Measurements from ENCODE around the gene CCDC107. TPM values are rescaled to one million over a fixed set of nuclear protein-coding genes. Genes with fewer than 3 reads are reported as not detected.

Gene CCDC107
- total and polyA plus RNA-seq, 9 of the 15 experiments (the other 6 are each of a cell fraction or from before 2014, with no cell fraction given), result 0.35 to 11.3 (median 6.9) TPM; not detected in 1

DNA sequence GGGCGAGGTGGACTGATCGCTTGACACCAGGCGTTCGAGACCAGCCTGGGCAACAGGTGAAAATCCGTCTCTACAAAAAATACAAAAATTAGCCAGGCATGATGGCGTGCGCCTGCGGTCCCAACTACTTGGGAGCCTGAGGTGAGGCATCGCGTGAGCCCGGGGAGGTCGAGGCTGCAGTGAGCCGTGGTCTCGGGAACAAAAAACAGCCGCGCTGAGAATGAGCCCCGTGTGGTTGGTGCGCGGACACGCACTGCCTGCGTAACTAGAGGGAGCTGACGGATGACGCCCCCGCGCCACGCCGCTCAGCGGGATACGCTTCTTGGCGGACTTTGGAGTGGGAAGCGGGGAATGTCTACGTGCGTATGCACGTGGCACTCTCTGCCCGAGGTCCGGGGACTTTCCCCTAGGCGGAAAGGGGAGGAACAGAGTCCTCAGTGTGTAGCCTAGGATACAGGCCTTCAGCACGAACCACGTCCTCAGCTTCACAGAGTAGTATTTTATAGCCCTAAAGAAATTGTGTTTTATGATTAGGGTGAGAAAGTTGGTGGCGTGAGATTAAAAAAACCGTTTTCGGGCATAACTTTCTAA, 451 bp upstream of the CCDC107 start, which contains the start of gene RMRP (continued):
- TF ChIP-seq, protein P1, sequence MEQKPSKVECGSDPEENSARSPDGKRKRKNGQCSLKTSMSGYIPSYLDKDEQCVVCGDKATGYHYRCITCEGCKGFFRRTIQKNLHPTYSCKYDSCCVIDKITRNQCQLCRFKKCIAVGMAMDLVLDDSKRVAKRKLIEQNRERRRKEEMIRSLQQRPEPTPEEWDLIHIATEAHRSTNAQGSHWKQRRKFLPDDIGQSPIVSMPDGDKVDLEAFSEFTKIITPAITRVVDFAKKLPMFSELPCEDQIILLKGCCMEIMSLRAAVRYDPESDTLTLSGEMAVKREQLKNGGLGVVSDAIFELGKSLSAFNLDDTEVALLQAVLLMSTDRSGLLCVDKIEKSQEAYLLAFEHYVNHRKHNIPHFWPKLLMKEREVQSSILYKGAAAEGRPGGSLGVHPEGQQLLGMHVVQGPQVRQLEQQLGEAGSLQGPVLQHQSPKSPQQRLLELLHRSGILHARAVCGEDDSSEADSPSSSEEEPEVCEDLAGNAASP (IDR thresholded peaks at IDR 0.05), result no peak
- TF ChIP-seq MBD2 (IDR thresholded peaks at IDR 0.05; ENCODE audit: borderline replicate concordance, low read depth) (no peak), SOX6 (IDR thresholded peaks at IDR 0.05) (peak; percentile 69), ZNF507 (tag; conservative IDR thresholded peaks at IDR 0.05) (no peak), ESRRA (IDR thresholded peaks at IDR 0.05; ENCODE audit: borderline replicate concordance, low read depth) (peak; percentile 48), CBX1 (IDR thresholded peaks at IDR 0.05; ENCODE audit: low read depth) (peak; percentile 81; the same call in 1 of the 2 replicates), MECOM (CRISPR knock-in tag; IDR thresholded peaks at IDR 0.05) (no peak), EZH2 (IDR thresholded peaks at IDR 0.05; ENCODE audit: borderline replicate concordance, low read depth, low read length) (no peak), PHF20 (IDR thresholded peaks at IDR 0.05; ENCODE audit: partially characterized antibody) (peak; percentile 20), FOXK2 (conservative IDR thresholded peaks at IDR 0.05 in 1 of 2, IDR thresholded peaks at IDR 0.05 in 1 of 2; ENCODE audit: low read depth in 2 of 2) (peak; percentile 76 to 78), JUND (IDR thresholded peaks at IDR 0.05; ENCODE audit: borderline replicate concordance, low read depth, low read length) (peak; percentile 71), JUND (tag; IDR thresholded peaks at IDR 0.05; ENCODE audit: borderline replicate concordance, low read depth, low read length) (peak; percentile 58; the same call in 1 of the 3 replicates), HDAC6 (IDR thresholded peaks at IDR 0.05; ENCODE audit: low read depth, low read length) (peak; percentile 64; the same call in 1 of the 2 replicates)
- TF ChIP-seq, protein P2, sequence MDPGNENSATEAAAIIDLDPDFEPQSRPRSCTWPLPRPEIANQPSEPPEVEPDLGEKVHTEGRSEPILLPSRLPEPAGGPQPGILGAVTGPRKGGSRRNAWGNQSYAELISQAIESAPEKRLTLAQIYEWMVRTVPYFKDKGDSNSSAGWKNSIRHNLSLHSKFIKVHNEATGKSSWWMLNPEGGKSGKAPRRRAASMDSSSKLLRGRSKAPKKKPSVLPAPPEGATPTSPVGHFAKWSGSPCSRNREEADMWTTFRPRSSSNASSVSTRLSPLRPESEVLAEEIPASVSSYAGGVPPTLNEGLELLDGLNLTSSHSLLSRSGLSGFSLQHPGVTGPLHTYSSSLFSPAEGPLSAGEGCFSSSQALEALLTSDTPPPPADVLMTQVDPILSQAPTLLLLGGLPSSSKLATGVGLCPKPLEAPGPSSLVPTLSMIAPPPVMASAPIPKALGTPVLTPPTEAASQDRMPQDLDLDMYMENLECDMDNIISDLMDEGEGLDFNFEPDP (CRISPR knock-in tag; IDR thresholded peaks at IDR 0.05), result no peak
- TF ChIP-seq, protein P3, sequence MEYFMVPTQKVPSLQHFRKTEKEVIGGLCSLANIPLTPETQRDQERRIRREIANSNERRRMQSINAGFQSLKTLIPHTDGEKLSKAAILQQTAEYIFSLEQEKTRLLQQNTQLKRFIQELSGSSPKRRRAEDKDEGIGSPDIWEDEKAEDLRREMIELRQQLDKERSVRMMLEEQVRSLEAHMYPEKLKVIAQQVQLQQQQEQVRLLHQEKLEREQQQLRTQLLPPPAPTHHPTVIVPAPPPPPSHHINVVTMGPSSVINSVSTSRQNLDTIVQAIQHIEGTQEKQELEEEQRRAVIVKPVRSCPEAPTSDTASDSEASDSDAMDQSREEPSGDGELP (CRISPR knock-in tag; IDR thresholded peaks at IDR 0.05; ENCODE audit: borderline replicate concordance), result peak; percentile 92
- TF ChIP-seq, protein P4, sequence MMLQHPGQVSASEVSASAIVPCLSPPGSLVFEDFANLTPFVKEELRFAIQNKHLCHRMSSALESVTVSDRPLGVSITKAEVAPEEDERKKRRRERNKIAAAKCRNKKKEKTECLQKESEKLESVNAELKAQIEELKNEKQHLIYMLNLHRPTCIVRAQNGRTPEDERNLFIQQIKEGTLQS (IDR thresholded peaks at IDR 0.05), result peak; percentile 37; the same call in 1 of the 2 replicates
- TF ChIP-seq, protein P4 (CRISPR knock-in tag; conservative IDR thresholded peaks at IDR 0.05), result no peak
- TF ChIP-seq, protein P5, sequence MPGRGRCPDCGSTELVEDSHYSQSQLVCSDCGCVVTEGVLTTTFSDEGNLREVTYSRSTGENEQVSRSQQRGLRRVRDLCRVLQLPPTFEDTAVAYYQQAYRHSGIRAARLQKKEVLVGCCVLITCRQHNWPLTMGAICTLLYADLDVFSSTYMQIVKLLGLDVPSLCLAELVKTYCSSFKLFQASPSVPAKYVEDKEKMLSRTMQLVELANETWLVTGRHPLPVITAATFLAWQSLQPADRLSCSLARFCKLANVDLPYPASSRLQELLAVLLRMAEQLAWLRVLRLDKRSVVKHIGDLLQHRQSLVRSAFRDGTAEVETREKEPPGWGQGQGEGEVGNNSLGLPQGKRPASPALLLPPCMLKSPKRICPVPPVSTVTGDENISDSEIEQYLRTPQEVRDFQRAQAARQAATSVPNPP (IDR thresholded peaks at IDR 0.05; ENCODE audit: borderline replicate concordance, insufficient read depth, insufficient read length), result peak; percentile 89
- TF ChIP-seq, protein P6, sequence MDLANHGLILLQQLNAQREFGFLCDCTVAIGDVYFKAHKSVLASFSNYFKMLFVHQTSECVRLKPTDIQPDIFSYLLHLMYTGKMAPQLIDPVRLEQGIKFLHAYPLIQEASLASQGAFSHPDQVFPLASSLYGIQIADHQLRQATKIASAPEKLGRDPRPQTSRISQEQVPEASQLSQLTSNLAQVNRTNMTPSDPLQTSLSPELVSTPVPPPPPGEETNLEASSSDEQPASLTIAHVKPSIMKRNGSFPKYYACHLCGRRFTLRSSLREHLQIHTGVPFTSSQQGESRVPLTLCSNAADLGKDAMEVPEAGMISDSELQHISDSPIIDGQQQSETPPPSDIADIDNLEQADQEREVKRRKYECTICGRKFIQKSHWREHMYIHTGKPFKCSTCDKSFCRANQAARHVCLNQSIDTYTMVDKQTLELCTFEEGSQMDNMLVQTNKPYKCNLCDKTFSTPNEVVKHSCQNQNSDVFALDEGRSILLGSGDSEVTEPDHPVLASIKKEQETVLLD (IDR thresholded peaks at IDR 0.05), result peak; percentile 91
- TF ChIP-seq, protein P7, sequence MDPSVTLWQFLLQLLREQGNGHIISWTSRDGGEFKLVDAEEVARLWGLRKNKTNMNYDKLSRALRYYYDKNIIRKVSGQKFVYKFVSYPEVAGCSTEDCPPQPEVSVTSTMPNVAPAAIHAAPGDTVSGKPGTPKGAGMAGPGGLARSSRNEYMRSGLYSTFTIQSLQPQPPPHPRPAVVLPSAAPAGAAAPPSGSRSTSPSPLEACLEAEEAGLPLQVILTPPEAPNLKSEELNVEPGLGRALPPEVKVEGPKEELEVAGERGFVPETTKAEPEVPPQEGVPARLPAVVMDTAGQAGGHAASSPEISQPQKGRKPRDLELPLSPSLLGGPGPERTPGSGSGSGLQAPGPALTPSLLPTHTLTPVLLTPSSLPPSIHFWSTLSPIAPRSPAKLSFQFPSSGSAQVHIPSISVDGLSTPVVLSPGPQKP (CRISPR knock-in tag; IDR thresholded peaks at IDR 0.05), result no peak

Measured in K562 (cell line).